SK-N-SH treated with all-trans-retinoic acid at 6 μM for 48 hours (cell line): ENCODE data around the gene GRAMD2B.

Experiments used
- ATAC-seq: fragments of 200-7000 bp; cut with Tn5 transposase; 3 replicates; pipeline ENCODE4 v1.9.1; 2020; ENCODE audit warnings: mild to moderate bottlenecking, moderate library complexity
- ARNTL ChIP-seq: fragments of 450-650 bp; formaldehyde crosslinking; IDR thresholded peaks from 2 replicates; pipeline ENCODE4 v1.5.0; 2020; ENCODE audit warnings: low read depth, mild to moderate bottlenecking, moderate library complexity, borderline replicate concordance
- BACH2 ChIP-seq: fragments of 250-450 bp; sonication (Bioruptor Pico); IDR thresholded peaks from 2 replicates; pipeline ENCODE4 v1.9.0; 2021; ENCODE audit warnings: mild to moderate bottlenecking, borderline replicate concordance
- CREB5 ChIP-seq: fragments of 250-450 bp; sonication (Bioruptor Pico); IDR thresholded peaks from 2 replicates; pipeline ENCODE4 v1.5.1; 2020; ENCODE audit warnings: low read depth, mild to moderate bottlenecking, moderate library complexity
- CSDC2 ChIP-seq: fragments of 250-450 bp; sonication (Bioruptor Pico); IDR thresholded peaks from 2 replicates; pipeline ENCODE4 v1.5.0; 2020; ENCODE audit warnings: mild to moderate bottlenecking, moderate library complexity
- CSRNP3 ChIP-seq: fragments of 250-450 bp; sonication (Bioruptor Pico); IDR thresholded peaks from 2 replicates; pipeline ENCODE4 v1.5.1; 2021; ENCODE audit warnings: mild to moderate bottlenecking, moderate library complexity
- ESRRG ChIP-seq: fragments of 250-450 bp; sonication (Bioruptor Pico); IDR thresholded peaks from 2 replicates; pipeline ENCODE4 v1.6.1; 2021; ENCODE audit warnings: mild to moderate bottlenecking
- GLIS3 ChIP-seq: fragments of 250-450 bp; sonication (Bioruptor Pico); IDR thresholded peaks from 2 replicates; pipeline ENCODE4 v1.5.0; 2020; ENCODE audit warnings: mild to moderate bottlenecking, moderate library complexity
- ISL1 ChIP-seq: fragments of 250-450 bp; sonication (Bioruptor Pico); IDR thresholded peaks from 2 replicates; pipeline ENCODE4 v2.1.2; 2022; ENCODE audit warnings: mild to moderate bottlenecking, moderate library complexity
- OSR1 ChIP-seq: fragments of 250-450 bp; sonication (Bioruptor Pico); IDR thresholded peaks from 2 replicates; pipeline ENCODE4 v1.8.0; 2022; ENCODE audit warnings: moderate library complexity, mild to moderate bottlenecking, inconsistent platforms
- PPARA ChIP-seq: fragments of 250-450 bp; sonication (Bioruptor Pico); IDR thresholded peaks from 2 replicates; pipeline ENCODE4 v1.5.0; 2020; ENCODE audit warnings: mild to moderate bottlenecking, borderline replicate concordance
- RARB ChIP-seq: fragments of 250-450 bp; sonication (Bioruptor Pico); IDR thresholded peaks from 2 replicates; pipeline ENCODE4 v1.8.0; 2021; ENCODE audit warnings: mild to moderate bottlenecking, moderate library complexity
- SNAI2 ChIP-seq: fragments of 250-450 bp; sonication (Bioruptor Pico); IDR thresholded peaks from 2 replicates; pipeline ENCODE4 v1.5.0; 2020; ENCODE audit warnings: mild to moderate bottlenecking, moderate library complexity
- TCF4 ChIP-seq: fragments of 250-450 bp; sonication (Bioruptor Pico); IDR thresholded peaks from 2 replicates; pipeline ENCODE4 v1.8.0; 2021; ENCODE audit warnings: mild to moderate bottlenecking, moderate library complexity, borderline replicate concordance
- TOX ChIP-seq: fragments of 250-450 bp; sonication (Bioruptor Pico); IDR thresholded peaks from 2 replicates; pipeline ENCODE4 v1.8.0; 2021; ENCODE audit warnings: mild to moderate bottlenecking, moderate library complexity, borderline replicate concordance
- TSHZ2 ChIP-seq: fragments of 250-450 bp; sonication (Bioruptor Pico); IDR thresholded peaks from 2 replicates; pipeline ENCODE4 v1.5.0; 2020; ENCODE audit warnings: mild to moderate bottlenecking, moderate library complexity
- ZC3H10 ChIP-seq: fragments of 250-450 bp; sonication (Bioruptor Pico); IDR thresholded peaks from 2 replicates; pipeline ENCODE4 v1.5.1; 2021; ENCODE audit warnings: mild to moderate bottlenecking, moderate library complexity
- ZFP3 ChIP-seq: fragments of 250-450 bp; sonication (Bioruptor Pico); IDR thresholded peaks from 2 replicates; pipeline ENCODE4 v1.5.0; 2020; ENCODE audit warnings: mild to moderate bottlenecking, moderate library complexity
- ZFP30 ChIP-seq: fragments of 450-650 bp; formaldehyde crosslinking; IDR thresholded peaks from 2 replicates; pipeline ENCODE4 v1.5.0; 2022; ENCODE audit warnings: mild to moderate bottlenecking, moderate library complexity
- ZNF565 ChIP-seq: fragments of 450-650 bp; formaldehyde crosslinking; conservative IDR thresholded peaks from 2 replicates; pipeline ENCODE4 v1.5.0; 2020; ENCODE audit warnings: low read depth, mild to moderate bottlenecking, moderate library complexity
- ZNF8 ChIP-seq: fragments of 450-650 bp; formaldehyde crosslinking; IDR thresholded peaks from 2 replicates; pipeline ENCODE4 v1.5.0; 2020; ENCODE audit warnings: mild to moderate bottlenecking, moderate library complexity

Gene GRAMD2B

GRCh38 chr5:126540631-126541030 is 117.4 kb downstream of the GRAMD2B start (continued):
- TF ChIP-seq ZNF565 (no peak), SNAI2 (no peak), CREB5 (no peak), TCF4 (CRISPR knock-in tag) (no peak)

GRCh38 chr5:126542441-126542840 is 119.2 kb downstream of the GRAMD2B start:
- no peak for TF ChIP-seq GLIS3
- TF ChIP-seq ISL1 (CRISPR knock-in tag), result no peak
- no peak for TF ChIP-seq ZC3H10 (CRISPR knock-in tag)
- TF ChIP-seq TCF4 (CRISPR knock-in tag), result no peak
- TF ChIP-seq ZNF565, result no peak
- no peak for ATAC-seq

GRCh38 chr5:126543009-126543408 is 119.8 kb downstream of the GRAMD2B start:
- TF ChIP-seq BACH2 (CRISPR knock-in tag), result no peak
- no peak for TF ChIP-seq OSR1 (CRISPR knock-in tag)
- no peak for TF ChIP-seq ZNF565
- no peak for TF ChIP-seq CREB5
- no peak for TF ChIP-seq TCF4 (CRISPR knock-in tag)
- TF ChIP-seq ZC3H10 (CRISPR knock-in tag), result no peak
- no peak for TF ChIP-seq ZFP3 (CRISPR knock-in tag)
- TF ChIP-seq ESRRG (CRISPR knock-in tag), result no peak
- no peak for ATAC-seq

GRCh38 chr5:126543660-126544059 is 120.5 kb downstream of the GRAMD2B start:
- TF ChIP-seq CSDC2 (CRISPR knock-in tag), result no peak
- no peak for TF ChIP-seq TOX
- TF ChIP-seq PPARA (CRISPR knock-in tag), result no peak
- no peak for TF ChIP-seq CSRNP3
- TF ChIP-seq TSHZ2 (CRISPR knock-in tag), result no peak
- TF ChIP-seq BACH2 (CRISPR knock-in tag), result no peak
- no peak for TF ChIP-seq ZFP30 (CRISPR knock-in tag)
- no peak for TF ChIP-seq ZC3H10 (CRISPR knock-in tag)
- TF ChIP-seq ZNF8, result no peak
- TF ChIP-seq ARNTL (CRISPR knock-in tag), result no peak
- no peak for TF ChIP-seq CREB5
- no peak for TF ChIP-seq RARB (CRISPR knock-in tag)
- ATAC-seq, result no peak
